Glomerular endothelial cell (primary cell): Measurements from ENCODE around the gene FIGN. TPM values are rescaled to one million over a fixed set of nuclear protein-coding genes. Genes with fewer than 3 reads are reported as not detected.

Experiments used
- DNase-seq: peaks from one replicate; pipeline ENCODE4 v3.0.0-alpha.2; 2011; ENCODE audit warnings: low read depth, low spot score; ENCODE audit errors: extremely low read depth
- total RNA-seq: library from RNA; depleted of rRNA; stranded (reverse); fragments of >200 nt; gene quantifications from 2 replicates; pipeline ENCODE4 v1.2.3, GENCODE V29; 2015

The FIGN gene
- total RNA-seq, 1 donor from 2014 or later: 3.0 TPM

DNA sequence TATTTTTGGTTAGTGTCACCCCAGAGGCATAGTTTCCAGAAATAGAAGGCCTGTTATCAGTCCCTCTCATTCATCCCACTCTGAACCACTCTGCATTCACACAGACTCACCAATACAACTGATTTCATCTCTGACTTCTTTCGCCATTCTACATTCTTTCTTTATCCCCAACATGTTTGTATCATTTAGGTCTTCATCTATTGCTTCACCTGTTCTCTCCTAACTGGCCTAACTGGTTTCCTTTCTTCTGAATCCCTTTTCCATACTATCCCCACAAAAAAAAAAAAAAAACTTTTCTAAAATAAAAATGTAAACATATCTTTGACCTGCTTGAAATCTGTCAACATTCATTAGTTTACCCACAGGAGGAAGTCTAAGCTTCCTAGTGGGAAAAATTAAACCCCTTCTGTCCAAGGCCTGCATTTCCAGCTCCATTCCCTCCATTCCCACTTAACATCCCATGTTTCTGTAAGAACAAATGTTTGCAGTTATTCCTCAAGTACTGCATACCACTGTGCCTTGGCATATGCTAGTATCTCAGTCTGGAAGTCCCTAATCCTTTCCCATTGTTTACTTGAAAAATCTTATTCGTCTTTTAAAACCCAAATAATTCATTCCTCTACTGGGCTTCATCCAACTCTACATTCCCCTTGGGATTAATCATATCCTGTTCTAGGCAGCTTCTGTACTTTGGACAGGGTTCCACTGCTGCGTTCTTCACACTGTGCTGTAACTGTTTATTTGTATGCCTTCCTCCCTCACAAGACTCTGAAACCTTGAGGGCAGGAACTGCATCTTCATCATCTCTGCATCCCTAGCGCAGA, 68.5 kb downstream of the FIGN start:
- peak; percentile 91 for DNase-seq

GRCh38 chr2:163665817-163666216, 70.0 kb downstream of the FIGN start:
- no peak for DNase-seq

DNA sequence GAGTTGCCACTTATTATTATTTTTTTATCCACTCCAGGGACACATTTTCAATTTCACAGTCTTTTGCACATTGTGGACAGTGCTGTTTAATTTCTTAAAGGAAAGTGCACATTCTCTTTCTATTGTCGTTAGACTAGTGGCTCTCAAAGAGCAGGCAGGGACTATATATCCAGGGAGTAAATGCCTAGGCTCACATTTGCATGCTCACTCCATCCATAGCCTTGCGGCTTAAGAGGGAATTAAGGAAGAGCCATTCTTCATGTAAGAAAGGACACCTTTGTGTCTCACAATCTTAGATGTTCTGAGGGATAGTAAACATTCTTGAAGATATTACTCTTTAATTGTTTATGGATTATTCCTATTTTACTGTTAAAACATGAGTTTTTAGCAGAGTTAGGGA, 70.8 kb downstream of the FIGN start:
- DNase-seq: no peak

DNA sequence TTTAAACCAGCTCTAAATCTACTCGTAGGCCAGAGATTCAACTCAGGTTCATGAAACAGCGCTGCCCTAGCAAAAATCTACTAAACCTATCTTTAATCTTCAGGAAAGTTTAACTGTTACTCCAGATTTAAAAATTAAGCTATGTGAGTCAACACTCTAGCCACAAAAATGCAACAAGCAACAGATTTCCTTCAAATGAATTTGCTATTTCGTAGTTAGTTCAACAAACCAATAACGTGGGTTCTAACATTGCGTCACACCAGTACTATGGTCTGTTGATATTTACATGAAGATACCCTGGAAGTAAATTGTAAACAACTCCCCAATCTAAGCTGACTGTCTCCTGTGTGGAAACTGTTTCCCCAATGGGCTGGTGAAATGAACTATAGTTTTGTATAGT, 71.2 kb downstream of the FIGN start:
- no peak for DNase-seq

DNA sequence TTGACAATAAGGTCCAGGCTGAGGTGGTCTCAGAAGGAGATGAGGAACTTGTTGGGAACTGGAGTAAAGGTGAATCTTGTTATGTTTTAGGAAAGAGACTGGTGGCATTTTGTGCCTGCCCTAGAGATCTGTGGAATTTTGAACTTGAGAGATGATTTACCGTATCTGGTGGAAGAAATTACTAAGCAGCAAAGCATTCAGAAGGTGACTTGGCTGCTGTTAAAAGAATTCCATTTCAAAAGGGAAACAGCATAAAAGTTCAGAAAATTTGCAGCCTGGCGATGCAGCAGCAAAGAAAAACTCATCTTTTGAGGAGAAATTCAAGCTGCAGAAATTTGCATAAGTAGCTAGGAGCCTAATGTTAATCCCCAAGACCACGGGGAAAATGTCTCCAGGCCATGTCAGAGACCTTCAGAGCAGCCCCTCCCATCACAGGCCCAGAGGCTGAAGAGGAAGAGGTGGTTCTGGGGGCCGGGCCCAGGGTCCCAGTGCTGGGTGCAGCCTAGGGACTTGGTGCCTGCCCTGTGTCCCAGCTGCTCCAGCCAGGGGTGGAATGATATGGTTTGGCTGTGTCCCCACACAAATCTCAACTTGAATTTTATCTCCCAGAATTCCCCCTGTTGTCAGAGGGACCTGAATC, 73.5 kb downstream of the FIGN start:
- DNase-seq: no peak

- no peak for DNase-seq
Measured at GRCh38 chr2:163659224-163659623, 76.6 kb downstream of the FIGN start.

GRCh38 chr2:163658556-163658955, 77.3 kb downstream of the FIGN start:
- DNase-seq: no peak

DNA sequence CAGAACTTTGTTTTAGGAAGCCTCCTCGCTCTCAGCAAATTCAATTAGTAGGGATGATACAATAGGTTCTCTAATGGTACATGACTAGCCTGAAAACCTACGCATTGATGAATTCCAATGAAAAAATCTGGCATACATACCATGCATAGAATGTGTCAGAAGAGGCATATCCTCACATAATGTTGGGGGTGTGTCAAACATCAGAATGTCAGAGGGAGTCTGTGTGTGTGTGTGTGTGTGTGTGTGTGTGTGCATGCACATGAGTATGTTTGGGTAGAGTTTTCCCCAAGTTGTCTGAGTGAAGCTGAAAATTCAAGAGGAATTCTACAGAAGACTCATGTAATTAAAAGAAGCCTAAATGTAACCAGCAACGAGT, 78.5 kb downstream of the FIGN start:
- no peak for DNase-seq

GRCh38 chr2:163656622-163657280, 79.1 kb downstream of the FIGN start:
- DNase-seq: no peak

DNA sequence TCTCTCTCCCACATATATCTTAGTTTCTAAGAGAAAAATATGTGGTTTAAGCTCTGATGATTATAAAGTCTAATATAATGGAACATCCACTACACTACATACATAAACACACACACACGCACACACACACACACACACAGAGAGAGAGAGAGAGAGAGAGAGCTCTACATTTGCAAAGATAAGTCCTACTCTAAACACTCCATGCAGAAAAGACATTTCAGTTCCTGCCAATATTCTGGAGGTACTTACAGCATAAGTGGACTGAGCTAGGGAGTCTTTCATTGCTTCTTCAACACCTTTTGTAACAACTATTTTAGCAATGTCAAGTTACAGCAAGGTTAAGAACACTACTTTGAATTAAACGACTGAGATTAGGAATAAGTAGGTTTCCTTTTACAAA, 80.1 kb downstream of the FIGN start:
- DNase-seq: no peak

DNA sequence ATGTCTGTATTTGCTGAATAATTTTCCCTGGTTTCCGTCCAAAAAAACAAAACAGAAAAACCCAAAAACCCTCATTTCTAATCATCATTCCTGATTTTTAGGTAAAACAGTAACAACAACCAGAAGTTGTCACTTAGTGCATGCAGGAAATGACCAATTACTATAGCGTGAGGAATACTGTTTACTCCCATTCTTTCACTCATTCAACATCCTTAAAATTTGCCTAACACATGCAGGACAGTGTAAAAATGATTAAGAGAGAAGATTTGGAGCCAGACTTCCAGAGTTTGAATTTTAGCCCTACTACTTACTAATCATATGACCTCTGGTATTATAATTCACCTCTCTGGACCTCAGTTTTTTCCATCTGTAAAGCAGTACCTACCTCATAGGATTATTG, 83.1 kb downstream of the FIGN start:
- no peak for DNase-seq

- no peak for DNase-seq
Measured at GRCh38 chr2:163649080-163649479, 86.7 kb downstream of the FIGN start.

DNA sequence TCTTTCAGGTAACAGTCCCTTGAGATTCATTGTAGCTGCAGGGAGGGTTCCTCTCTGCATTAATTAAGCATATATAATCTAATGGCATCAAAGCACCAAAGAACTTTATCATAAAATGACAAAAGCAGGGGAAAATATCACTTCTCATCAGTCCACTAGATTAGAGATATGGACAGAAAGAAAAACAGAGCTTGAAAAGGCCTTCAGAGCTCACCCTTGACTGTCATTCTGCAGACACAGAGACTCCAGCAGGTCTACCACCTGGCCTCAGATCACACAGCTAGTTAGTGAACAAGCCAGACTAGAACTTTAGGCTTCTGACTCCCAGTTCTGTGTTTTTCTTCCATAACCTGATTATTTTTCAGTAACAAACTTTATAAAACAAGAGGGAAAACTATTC, 88.5 kb downstream of the FIGN start:
- no peak for DNase-seq

DNA sequence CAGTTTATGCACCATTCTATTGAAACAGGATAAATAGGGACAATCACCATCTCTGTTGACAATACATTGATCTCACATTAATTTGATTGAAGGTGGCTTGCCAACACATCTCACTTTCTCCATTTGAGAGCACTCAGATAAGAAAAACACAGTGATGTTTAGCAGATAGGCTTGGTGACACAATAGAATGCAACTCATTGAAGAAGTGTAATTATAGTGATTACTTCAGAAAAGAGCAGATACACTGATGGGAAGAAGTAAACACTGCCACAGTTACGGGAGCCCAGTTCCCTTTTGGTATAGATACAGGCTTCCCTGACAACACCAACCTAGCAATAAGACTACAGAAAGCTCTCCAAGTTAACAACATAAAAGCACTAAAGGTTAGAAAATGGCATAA, 89.1 kb downstream of the FIGN start:
- no peak for DNase-seq

DNA sequence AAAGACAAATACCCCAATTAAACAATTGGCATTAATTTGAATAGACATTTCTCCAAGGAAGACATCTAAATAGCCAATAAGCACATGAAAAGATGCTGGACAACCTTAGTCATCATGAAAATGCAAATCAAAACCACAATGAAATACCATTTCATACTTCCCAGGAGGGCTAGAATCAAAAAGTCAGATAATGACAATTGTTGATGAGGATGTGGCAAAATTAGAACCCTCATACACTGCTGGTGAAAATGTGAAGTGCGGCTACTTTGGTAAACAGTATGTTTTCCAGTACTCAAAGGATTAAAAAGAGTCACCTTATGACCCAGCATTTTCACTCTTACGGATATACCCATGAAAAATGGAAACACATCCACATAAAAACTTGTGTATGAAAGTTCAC, 91.6 kb downstream of the FIGN start:
- DNase-seq: no peak

DNA sequence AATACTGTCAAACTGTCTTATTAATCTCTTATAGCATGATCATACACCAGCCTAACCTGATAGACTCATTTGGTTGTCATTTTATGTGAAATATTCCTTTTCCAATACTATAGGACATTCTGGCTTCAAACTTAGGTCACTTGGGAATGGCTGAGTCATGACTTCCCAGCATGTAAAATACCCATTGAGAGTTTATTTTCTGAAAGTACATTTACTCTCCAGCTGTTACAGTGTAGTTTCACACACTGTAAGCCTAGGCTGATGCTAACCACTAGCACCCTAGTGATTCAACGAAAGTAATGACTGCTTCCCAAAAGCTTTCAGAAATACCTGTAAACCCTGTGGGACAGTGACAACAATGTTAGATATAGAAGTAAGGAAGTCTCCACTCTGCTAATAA, 93.8 kb downstream of the FIGN start:
- no peak for DNase-seq

GRCh38 chr2:163640542-163641193, 95.1 kb downstream of the FIGN start:
- DNase-seq: no peak

DNA sequence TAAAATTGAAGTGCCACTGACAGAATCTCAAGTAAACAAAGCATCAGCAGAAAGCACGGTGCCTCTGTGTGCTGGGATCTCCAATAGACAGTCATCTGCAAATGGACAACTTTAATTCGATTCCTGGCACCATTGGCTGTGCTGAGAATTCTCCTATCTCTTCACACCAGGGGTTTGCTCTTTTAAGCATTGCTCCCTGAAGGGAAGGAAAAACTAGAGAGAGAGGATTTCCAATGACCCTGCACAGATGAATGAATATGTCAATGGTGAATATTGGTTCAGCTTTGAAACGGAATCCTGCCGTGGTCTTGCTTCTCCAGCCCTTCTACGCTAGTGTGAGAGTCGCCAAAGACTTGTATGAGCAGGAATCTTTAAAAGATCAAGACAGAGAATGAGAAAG, 97.9 kb downstream of the FIGN start:
- DNase-seq: no peak

DNA sequence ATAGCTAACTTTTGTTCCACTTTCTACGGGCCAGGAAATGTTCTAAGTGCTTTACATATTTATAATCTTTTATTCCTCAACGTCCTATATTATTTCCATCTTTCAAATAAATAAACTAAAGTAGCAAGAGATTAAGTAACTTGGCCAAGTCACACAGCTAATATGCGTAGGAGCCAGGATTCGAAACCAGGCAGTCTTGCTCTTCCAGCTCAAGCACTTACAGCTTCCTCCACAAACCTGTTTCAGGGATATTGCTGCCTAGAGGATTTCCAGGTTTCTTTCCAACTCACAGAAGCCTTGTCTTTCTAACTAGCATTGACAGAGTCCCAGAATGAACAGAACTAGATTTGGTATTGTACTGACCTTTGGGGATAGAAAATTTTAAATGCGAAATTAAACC, 102.5 kb downstream of the FIGN start:
- no peak for DNase-seq

DNA sequence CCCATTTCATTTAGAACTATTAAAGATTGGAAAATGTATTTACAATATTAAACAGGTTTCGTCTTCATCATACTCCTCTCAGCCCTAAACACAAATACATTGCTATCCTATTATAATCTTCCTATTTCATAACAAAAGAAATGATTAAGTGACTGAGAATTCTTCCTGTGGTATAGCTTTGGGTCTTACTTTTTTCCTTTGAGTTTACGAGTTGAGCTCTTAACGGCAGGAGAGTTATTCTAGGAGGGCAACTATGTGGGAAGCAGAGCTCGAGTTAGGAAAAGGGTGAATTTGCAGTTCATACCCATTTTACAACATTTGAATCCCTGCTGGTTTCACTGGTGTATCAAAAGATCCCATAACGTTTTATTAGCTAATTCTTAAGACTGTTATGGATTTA, 105.0 kb downstream of the FIGN start:
- DNase-seq: no peak

DNA sequence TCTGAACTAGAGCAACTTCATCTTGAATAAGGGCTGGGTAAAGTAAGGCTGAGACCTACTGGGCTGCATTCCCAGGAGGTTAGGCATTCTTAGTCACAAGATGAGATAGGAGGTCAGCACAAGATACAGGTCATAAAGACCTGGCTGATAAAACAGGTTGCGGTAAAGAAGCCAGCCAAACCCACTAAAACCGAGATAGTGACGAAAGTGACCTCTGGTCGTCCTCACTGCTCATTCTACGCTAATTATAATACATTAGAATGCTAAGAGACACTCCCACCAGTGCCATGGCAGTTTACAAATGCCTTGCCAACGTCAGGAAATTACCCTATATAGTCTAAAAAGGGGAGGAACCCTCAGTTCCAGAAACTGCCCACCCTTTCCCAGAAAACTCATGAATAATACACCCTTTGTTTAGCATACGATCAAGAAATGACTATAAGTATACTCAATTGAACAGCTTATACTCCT, 109.1 kb downstream of the FIGN start:
- DNase-seq: no peak
